LHCN-M2 (cell line): ENCODE data around the gene HMGCL. TPM values are rescaled to one million over a fixed set of nuclear protein-coding genes. Genes with fewer than 3 reads are reported as not detected.
"Not testable (repeated sequence)": the region's sequence is repeated elsewhere in the genome, so short reads cannot be mapped to it uniquely, and the experiment has no call there.

ENCODE experiments used
- DNase-seq: peaks from one replicate; pipeline ENCODE4 v3.0.0-alpha.2; 2012; ENCODE audit warnings: low read depth
- polyA plus RNA-seq: library from polyadenylated mRNA; unstranded; fragments of >200 nt; gene quantifications from one replicate; pipeline ENCODE4 v1.2.1, GENCODE V29; 2012; ENCODE audit warnings: missing spikeins
- total RNA-seq: library from RNA; depleted of rRNA; stranded (reverse); fragments of >200 nt; gene quantifications from 2 replicates; pipeline ENCODE4 v1.2.3, GENCODE V29; 2014; rRNA removed

The HMGCL gene
- 34.1 and 40.2 TPM in 2 replicates for total RNA-seq
- polyA plus RNA-seq, result 41.2 TPM

GRCh38 chr1:23825076-23825761, at the start of gene HMGCL:
TSS of gene HMGCL (minus strand) at chr1:23825429. CDS start at chr1:23825415, 14 bp downstream.
- DNase-seq, result peak; percentile 82

- DNase-seq, result no peak
These were observed 47.2 kb upstream of the HMGCL start for GRCh38 chr1:23872421-23872820.

GRCh38 chr1:23869051-23869450, 43.8 kb upstream of the HMGCL start:
- no peak for DNase-seq

GRCh38 chr1:23868557-23869016, 43.4 kb upstream of the HMGCL start:
- peak; percentile 3 for DNase-seq

GRCh38 chr1:23867895-23868556, 42.8 kb upstream of the HMGCL start, which contains the start of gene FUCA1:
TSS of gene FUCA1 (minus strand) at chr1:23868290. CDS start at chr1:23868286, 4 bp downstream.
- peak; percentile 72 for DNase-seq

- no peak for DNase-seq
These were observed 42.3 kb upstream of the HMGCL start for GRCh38 chr1:23867542-23867894.

GRCh38 chr1:23865543-23865930, 40.3 kb upstream of the HMGCL start:
- peak; percentile 89 for DNase-seq

- peak; percentile 35 for DNase-seq
These were observed 39.7 kb upstream of the HMGCL start for GRCh38 chr1:23864801-23865542.

GRCh38 chr1:23862640-23863039, 37.4 kb upstream of the HMGCL start:
- no peak for DNase-seq

- peak; percentile 12 for DNase-seq
These were observed 29.3 kb upstream of the HMGCL start for GRCh38 chr1:23854568-23854967.

- DNase-seq, result not testable (repeated sequence)
These were observed 27.9 kb upstream of the HMGCL start for GRCh38 chr1:23853124-23853523.

GRCh38 chr1:23851406-23851805, 26.2 kb upstream of the HMGCL start:
- DNase-seq, result not testable (repeated sequence)

GRCh38 chr1:23848673-23849616, 23.7 kb upstream of the HMGCL start:
- DNase-seq, result no peak

- DNase-seq, result not testable (repeated sequence)
These were observed 22.4 kb upstream of the HMGCL start for GRCh38 chr1:23847482-23848095.

GRCh38 chr1:23845163-23845562, 19.9 kb upstream of the HMGCL start:
- DNase-seq, result no peak

- no peak for DNase-seq
These were observed 18.4 kb upstream of the HMGCL start for GRCh38 chr1:23843644-23844043.

- DNase-seq, result peak; percentile 45
These were observed 13.2 kb upstream of the HMGCL start for GRCh38 chr1:23838401-23838866.

GRCh38 chr1:23837908-23838307, 12.7 kb upstream of the HMGCL start:
- no peak for DNase-seq

- no peak for DNase-seq
These were observed 10.8 kb upstream of the HMGCL start for GRCh38 chr1:23836037-23836436.

GRCh38 chr1:23834156-23834555, 8.9 kb upstream of the HMGCL start:
- DNase-seq, result not testable (repeated sequence)

- no peak for DNase-seq
These were observed 2.5 kb upstream of the HMGCL start for GRCh38 chr1:23827717-23828116.
